ENCODE data around the gene MMP13. TPM values are rescaled to one million over a fixed set of nuclear protein-coding genes. Genes with fewer than 3 reads are reported as not detected.

Gene MMP13
- total RNA-seq, 1 experiment from 2014 or later = 0.15 TPM

DNA sequence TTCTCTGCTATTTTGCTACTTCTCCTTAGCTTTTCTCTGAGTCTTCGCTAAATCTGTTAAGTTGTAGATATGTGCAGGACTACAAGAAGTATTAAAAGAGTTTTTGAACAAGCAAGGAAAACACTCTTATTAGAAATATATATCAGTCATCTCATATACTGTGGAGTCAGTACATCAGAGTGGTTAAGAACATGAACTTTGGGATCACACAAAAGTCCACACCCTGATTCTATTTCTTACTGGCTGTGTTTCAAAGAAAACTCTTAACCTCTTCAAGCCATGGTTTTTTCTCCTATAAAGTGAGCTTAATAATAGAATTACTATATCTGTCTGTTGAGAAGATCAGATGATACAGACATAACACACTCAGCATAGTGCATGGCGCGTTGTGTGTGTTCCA lies 29.5 kb downstream of the MMP13 start:
- POLR2A ChIA-PET = no interaction called here
- DNase-seq (ENCODE audit: low read depth, low spot score) (no peak), ATAC-seq (no peak)
- Histone ChIP-seq H3K27me3 (ENCODE audit: control insufficient read depth, insufficient read depth, low read length) (peaks cover 21% of the 10 kb centered on the region), H3K9me3 (ENCODE audit: control insufficient read depth, insufficient read depth, low read depth, low read length) (no peaks in the 10 kb centered on the region), H3K4me3 (ENCODE audit: low read depth in 2 of 2, low read length in 2 of 2) (no peak overlapping the region), H3K27ac (ENCODE audit: low read length) (no peak overlapping the region), H3K36me3 (ENCODE audit: control insufficient read depth, insufficient read depth, low read length) (no peaks in the 10 kb centered on the region), H3K4me1 (ENCODE audit: control insufficient read depth, insufficient read depth, low read length) (no peaks in the 10 kb centered on the region)
- BruUV-seq (replicated peaks) = no TSS peak
- CTCF ChIA-PET = no interaction called here
- intact Hi-C loops (cut with micrococcal nuclease; ENCODE audit: unreplicated experiment) (no loop called here), in situ Hi-C loops (cut with HindIII; ENCODE audit: low pct_unique_long_range_greater_than_20kb, low sequenced_read_pairs) (no loop called here)
- TF ChIP-seq, protein P1, sequence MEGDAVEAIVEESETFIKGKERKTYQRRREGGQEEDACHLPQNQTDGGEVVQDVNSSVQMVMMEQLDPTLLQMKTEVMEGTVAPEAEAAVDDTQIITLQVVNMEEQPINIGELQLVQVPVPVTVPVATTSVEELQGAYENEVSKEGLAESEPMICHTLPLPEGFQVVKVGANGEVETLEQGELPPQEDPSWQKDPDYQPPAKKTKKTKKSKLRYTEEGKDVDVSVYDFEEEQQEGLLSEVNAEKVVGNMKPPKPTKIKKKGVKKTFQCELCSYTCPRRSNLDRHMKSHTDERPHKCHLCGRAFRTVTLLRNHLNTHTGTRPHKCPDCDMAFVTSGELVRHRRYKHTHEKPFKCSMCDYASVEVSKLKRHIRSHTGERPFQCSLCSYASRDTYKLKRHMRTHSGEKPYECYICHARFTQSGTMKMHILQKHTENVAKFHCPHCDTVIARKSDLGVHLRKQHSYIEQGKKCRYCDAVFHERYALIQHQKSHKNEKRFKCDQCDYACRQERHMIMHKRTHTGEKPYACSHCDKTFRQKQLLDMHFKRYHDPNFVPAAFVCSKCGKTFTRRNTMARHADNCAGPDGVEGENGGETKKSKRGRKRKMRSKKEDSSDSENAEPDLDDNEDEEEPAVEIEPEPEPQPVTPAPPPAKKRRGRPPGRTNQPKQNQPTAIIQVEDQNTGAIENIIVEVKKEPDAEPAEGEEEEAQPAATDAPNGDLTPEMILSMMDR (IDR thresholded peaks at IDR 0.05) = no peak
- TF ChIP-seq SIN3A (IDR thresholded peaks at IDR 0.05; ENCODE audit: borderline replicate concordance, insufficient read depth, low read depth, low read length) (no peak), TCF7L2 (IDR thresholded peaks at IDR 0.05; ENCODE audit: low read depth, low read length) (no peak), POLR2AphosphoS5 (IDR thresholded peaks at IDR 0.05; ENCODE audit: low read depth, low read length) (no peak)
- TF ChIP-seq, protein P2, sequence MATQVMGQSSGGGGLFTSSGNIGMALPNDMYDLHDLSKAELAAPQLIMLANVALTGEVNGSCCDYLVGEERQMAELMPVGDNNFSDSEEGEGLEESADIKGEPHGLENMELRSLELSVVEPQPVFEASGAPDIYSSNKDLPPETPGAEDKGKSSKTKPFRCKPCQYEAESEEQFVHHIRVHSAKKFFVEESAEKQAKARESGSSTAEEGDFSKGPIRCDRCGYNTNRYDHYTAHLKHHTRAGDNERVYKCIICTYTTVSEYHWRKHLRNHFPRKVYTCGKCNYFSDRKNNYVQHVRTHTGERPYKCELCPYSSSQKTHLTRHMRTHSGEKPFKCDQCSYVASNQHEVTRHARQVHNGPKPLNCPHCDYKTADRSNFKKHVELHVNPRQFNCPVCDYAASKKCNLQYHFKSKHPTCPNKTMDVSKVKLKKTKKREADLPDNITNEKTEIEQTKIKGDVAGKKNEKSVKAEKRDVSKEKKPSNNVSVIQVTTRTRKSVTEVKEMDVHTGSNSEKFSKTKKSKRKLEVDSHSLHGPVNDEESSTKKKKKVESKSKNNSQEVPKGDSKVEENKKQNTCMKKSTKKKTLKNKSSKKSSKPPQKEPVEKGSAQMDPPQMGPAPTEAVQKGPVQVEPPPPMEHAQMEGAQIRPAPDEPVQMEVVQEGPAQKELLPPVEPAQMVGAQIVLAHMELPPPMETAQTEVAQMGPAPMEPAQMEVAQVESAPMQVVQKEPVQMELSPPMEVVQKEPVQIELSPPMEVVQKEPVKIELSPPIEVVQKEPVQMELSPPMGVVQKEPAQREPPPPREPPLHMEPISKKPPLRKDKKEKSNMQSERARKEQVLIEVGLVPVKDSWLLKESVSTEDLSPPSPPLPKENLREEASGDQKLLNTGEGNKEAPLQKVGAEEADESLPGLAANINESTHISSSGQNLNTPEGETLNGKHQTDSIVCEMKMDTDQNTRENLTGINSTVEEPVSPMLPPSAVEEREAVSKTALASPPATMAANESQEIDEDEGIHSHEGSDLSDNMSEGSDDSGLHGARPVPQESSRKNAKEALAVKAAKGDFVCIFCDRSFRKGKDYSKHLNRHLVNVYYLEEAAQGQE (IDR thresholded peaks at IDR 0.05; ENCODE audit: insufficient read depth in 1 of 2, low read depth in 2 of 2, low read length in 1 of 2) = no peak

DNA sequence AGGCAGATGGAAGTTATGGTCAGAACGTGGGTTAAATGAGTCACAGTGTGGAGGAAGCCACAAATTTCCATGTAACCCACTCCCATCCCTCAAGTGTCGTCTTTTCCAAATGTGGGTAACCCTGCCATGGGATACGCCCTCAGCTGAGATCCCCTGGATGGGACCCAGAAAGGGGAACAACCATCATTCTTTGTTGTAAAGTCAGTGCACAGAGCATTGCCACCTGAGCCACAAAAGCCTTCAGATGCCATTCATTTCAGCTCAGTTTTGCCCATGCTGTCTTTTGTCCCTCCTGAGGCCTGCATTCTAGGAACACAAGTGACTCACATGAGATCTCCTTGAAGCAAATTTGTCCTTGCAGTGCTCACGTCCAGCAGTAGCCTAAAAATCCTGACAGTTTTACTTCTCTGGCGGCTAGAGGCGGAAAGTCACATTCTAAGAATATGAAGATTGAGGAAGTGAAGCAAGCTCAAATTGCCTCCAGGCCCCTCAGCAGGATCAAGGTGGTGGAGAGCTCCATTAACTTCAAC lies 30.6 kb downstream of the MMP13 start:
- ChIA-PET POLR2A (no interaction called here), CTCF (interaction anchor here (0.6 kb wide), 1 partner anchor 114 kb away, joined by 3 read pairs; no protein-coding TSS in a partner anchor)
- no peaks in the 10 kb centered on the region for H3K9me3 ChIP-seq (ENCODE audit: control insufficient read depth, insufficient read depth, low read depth, low read length)
- DNase-seq (ENCODE audit: low read depth, low spot score) = no peak
- no peaks in the 10 kb centered on the region for H3K4me1 ChIP-seq (ENCODE audit: control insufficient read depth, insufficient read depth, low read length)
- in situ Hi-C loops (cut with HindIII; ENCODE audit: low pct_unique_long_range_greater_than_20kb, low sequenced_read_pairs) (no loop called here), intact Hi-C loops (cut with micrococcal nuclease; ENCODE audit: unreplicated experiment) (no loop called here)
- TF ChIP-seq, protein P1 (IDR thresholded peaks at IDR 0.05) = no peak
- TF ChIP-seq, protein P2 (IDR thresholded peaks at IDR 0.05; ENCODE audit: insufficient read depth in 1 of 2, low read depth in 2 of 2, low read length in 1 of 2) = no peak
- no peak for TF ChIP-seq TCF7L2 (IDR thresholded peaks at IDR 0.05; ENCODE audit: low read depth, low read length)
- no peak for TF ChIP-seq POLR2AphosphoS5 (IDR thresholded peaks at IDR 0.05; ENCODE audit: low read depth, low read length)
- TF ChIP-seq SIN3A (IDR thresholded peaks at IDR 0.05; ENCODE audit: borderline replicate concordance, insufficient read depth, low read depth, low read length) = no peak
- no peak overlapping the region for H3K27ac ChIP-seq (ENCODE audit: low read length)
- no TSS peak for BruUV-seq (replicated peaks)
- no peaks in the 10 kb centered on the region for H3K36me3 ChIP-seq (ENCODE audit: control insufficient read depth, insufficient read depth, low read length)
- ATAC-seq = no peak
- no peak overlapping the region for H3K4me3 ChIP-seq (ENCODE audit: low read depth in 2 of 2, low read length in 2 of 2)
- H3K27me3 ChIP-seq (ENCODE audit: control insufficient read depth, insufficient read depth, low read length) = peaks cover 14% of the 10 kb centered on the region; the same call in 1 of the 2 replicates
